Measurements from ENCODE around the gene ZC3H12D.
"Not testable (repeated sequence)": the region's sequence is repeated elsewhere in the genome, so short reads cannot be mapped to it uniquely, and the experiment has no call there.

The ZC3H12D gene

DNA sequence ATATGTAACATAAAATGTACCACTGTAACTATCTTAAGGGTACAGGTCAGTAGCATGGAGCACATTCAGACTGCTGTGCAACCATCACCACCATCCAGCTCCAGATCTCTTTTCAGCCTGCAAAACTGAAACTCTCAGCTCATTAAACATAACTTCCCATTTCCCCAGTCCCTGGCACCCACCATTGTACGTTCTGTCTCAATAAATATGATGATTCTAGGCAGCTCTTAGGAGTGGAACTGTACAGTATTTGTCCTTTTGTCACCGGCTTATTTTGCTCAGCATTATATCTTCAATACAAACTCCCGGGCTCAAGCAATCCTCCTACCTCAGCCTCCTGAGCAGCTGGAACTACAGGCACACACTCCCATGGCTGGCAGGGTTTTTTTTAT lies 1.5 kb downstream of the ZC3H12D start:
- DNase-seq, result no peak

DNA sequence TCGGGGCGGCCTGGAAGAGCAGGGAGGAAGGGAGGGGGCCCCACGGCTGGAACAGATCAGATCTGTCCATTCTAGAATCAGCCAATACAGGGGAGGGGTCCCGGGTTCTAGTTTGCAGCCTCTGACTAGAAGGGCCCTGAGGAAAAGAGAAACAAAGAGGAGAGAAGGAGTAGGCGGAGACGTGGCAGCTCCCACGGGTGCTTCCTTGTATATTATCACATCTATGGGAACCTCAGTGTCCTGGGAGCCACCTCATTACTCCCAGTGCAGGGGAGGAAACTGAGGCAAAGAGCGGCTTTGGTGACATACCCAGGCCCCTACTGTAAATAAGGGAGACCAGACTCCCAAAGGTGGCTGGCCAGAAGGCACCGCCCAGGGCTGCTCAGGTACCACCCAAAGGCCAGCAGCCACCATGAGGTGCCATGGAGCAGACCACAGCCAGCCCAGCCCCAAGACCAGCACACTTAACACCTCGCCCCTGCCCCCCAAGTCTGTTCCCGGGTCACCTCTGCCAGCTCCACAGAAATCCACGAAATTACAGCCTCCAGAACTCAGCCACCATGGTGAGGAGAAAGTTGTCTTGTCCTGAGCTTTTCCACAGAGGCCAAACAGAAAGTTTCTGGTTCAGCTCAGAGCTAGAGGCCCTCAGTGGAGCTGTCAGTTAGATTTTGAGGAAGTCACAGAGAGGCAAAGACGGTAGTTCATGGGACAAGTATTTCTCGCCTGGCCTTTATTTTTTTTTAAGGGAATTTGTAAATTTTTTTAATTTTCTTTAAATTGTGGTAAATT lies 2.1 kb downstream of the ZC3H12D start:
- DNase-seq, result no peak

DNA sequence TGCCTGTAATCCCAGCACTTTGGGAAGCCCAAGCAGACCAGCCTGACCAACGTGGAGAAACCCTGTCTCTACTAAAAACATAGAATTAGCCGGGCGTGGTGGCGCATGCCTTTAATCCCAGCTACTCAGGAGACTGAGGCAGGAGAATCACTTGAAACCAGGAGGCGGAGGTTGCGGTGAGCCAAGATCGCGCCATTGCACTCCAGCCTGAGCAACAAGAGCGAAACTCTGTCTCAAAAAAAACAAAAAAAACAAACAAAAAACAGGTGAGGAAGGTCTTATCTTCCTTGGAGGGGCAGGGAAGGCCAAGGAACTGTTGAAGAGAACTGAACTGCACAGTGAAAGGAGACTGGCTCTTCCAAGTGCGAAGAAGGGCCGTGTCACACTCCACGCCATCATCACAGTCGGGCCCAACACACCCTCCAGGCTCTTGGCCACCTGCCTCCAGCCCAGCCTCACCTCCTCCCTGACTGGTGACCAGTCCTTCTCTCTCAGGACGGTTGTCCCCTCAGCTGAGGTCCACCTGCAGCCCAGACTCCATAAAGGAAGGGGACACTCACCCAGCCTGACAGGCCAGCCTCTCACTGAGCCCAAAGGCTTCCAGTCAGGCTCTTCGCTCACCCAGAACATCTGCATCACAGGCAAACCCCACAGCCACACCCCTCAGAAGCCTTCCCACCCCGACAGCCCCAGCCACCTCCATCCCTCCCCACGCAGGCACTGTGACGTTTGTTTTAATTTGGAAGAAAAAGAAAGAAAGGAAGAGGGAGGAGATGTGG lies 4.1 kb downstream of the ZC3H12D start:
- DNase-seq, result peak; percentile 53

- DNase-seq, result no peak
Observed at GRCh38 chr6:149478631-149479314, 6.0 kb downstream of the ZC3H12D start.

DNA sequence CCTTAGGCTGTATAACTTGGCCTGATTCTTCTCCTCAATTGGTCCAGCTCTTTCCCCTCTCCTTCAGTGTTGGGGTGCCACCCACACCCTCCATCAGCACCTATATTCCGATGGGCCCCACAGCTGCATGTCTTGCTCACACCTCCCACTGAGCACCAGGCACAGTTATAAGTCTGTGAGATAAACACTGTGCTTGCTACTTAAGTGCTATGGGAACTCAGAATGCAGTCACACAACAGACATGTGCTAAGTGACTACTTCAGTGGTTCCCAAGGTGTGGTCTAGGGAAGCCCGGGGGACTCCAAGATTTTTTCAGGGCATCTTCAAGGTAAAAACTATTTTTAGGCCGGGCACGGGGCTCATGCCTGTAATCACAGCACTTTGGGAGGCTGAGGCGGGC lies 7.3 kb downstream of the ZC3H12D start:
- DNase-seq, result no peak

DNA sequence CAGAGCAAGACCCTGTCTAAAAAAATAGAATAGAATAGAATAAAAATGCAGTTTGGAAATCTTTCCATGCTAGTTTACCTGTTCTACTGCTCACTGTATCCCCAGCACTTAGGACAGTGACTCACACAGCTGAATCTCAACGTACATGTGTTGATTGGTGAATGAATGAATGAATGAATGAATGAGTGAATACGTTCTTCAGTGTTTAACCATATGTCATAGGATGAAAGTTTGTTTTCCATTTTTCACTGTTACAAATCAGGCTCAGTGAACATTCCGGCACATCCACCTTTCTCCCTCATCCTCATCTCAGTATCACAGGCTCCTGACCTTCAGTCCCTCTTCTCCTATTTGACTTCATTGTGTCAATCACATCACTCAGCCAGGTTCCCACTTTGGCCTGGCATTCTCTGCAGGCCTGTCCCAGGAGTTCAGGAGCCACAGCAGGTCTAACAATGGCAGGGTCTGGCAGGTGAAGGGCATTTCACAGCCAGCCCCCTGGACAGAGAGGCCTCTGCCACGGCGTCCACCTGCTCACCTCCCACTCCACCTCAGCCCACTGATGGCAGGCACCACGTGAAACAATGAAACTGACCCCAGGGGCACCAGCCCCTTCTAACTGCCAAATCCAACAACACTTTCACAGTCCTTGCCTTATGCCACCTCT lies 7.9 kb downstream of the ZC3H12D start:
- no peak for DNase-seq

- no peak for DNase-seq
Observed at GRCh38 chr6:149474108-149474935, 10.5 kb downstream of the ZC3H12D start.

DNA sequence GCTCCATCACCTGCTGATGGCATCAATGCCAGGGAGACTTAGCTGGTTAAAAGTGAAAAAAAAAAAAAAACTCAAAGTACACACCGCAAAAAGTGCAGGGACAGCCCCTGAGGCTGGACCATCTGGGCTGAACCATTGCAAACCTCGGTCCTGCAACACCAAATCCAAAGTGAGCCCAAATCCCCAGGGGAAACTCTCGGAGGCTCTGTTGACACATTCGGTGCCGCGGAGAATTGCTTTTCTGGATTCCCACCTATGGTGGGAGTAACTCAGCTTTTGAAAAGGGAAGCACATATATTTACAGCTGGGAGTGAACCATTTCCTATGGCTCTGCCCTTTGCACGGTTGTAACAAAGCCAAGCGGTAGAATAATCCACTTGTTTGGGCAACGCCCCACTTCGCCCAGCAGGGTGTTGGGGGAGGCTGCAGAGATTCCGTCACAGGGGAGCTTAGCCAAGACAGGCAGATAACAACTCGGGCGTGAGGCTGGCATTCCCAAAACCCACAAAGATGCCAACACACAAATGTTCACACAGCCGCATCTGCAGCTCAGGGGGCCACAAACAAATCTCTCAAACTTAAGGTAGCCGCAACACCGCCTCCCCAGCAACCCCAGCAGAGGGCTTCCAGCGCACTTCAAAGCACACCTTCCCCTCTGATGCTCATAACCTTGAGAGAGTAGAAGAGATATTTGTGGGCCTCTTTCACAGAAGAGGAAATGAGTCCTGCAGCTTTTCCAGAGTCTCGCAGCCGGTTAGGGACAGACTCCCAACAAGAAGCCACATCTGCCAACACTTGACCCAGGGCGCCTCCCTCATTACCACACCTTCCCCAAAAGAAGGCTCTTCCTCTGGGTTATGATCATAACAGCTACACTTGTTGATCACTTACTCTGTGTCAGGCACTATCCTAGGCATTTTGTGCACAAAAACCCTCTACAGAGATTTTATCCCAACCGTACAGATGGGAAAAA lies 11.4 kb downstream of the ZC3H12D start:
- no peak for DNase-seq

- no peak for DNase-seq
Observed at GRCh38 chr6:149472241-149472640, 12.6 kb downstream of the ZC3H12D start.

- DNase-seq, result no peak
Observed at GRCh38 chr6:149471801-149472200, 13.0 kb downstream of the ZC3H12D start.

GRCh38 chr6:149470948-149471347 lies 13.9 kb downstream of the ZC3H12D start:
- DNase-seq, result no peak

- DNase-seq, result no peak
Observed at GRCh38 chr6:149468179-149468578, 16.6 kb downstream of the ZC3H12D start.

GRCh38 chr6:149467265-149467664 lies 17.5 kb downstream of the ZC3H12D start:
- DNase-seq, result no peak

- DNase-seq, result no peak
Observed at GRCh38 chr6:149464411-149464810, 20.4 kb downstream of the ZC3H12D start.

GRCh38 chr6:149463781-149464180 lies 21.0 kb downstream of the ZC3H12D start:
- DNase-seq, result no peak

- not testable (repeated sequence) for DNase-seq
Observed at GRCh38 chr6:149462712-149463111, 22.1 kb downstream of the ZC3H12D start.

- no peak for DNase-seq
Observed at GRCh38 chr6:149461670-149462069, 23.1 kb downstream of the ZC3H12D start.

GRCh38 chr6:149460249-149460648 lies 24.6 kb downstream of the ZC3H12D start:
- not testable (repeated sequence) for DNase-seq

- DNase-seq, result no peak
Observed at GRCh38 chr6:149459761-149460160, 25.1 kb downstream of the ZC3H12D start.

DNA sequence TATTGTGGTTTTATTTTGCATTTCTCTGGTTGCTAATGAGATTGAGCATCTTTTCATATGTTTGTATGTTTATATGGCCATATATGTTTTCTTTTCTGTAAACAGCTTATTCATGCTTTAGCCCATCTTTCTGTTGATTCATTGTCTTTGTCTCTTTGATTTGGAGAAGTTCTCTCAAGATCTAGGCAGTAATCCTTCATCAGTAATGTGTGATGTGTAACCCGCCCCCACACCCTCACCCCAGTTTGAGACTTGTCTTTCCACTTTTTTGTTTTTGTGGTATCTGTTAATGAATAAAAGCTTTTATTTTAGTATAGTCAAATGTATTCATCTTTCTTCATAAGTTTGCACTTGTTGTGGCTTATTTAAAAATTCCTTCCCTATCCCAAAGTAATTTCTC lies 26.0 kb downstream of the ZC3H12D start:
- DNase-seq, result no peak

- DNase-seq, result no peak
Observed at GRCh38 chr6:149458196-149458595, 26.6 kb downstream of the ZC3H12D start.
